IgD-negative memory B cell (primary cell): ENCODE measurements around the gene B3GNT4. TPM values are rescaled to one million over a fixed set of nuclear protein-coding genes. Genes with fewer than 3 reads are reported as not detected.

ENCODE experiments used
- H3K27ac Mint-ChIP-seq, 3 donors: one replicate each; pipeline ENCODE4 v1.8.0; 2020 to 2022; ENCODE audit warnings: mild to moderate bottlenecking in 3 of 3, mixed read lengths in 3 of 3, moderate library complexity in 1 of 3
- H3K27me3 Mint-ChIP-seq: one replicate; pipeline ENCODE4 v1.8.0; 2021; ENCODE audit warnings: mixed read lengths
- H3K36me3 Mint-ChIP-seq: one replicate; pipeline ENCODE4 v1.8.0; 2020; ENCODE audit warnings: mild to moderate bottlenecking, mixed read lengths
- H3K4me1 Mint-ChIP-seq, 3 donors: one replicate each; pipeline ENCODE4 v1.8.0; 2020 to 2022; ENCODE audit warnings: mixed read lengths in 3 of 3, mild to moderate bottlenecking in 1 of 3
- H3K4me3 Mint-ChIP-seq, 4 donors: one replicate each; pipeline ENCODE4 v1.8.0; 2020 to 2022; ENCODE audit warnings: mild to moderate bottlenecking in 4 of 4, mixed read lengths in 4 of 4, moderate library complexity in 3 of 4
- H3K9me3 Mint-ChIP-seq, 3 donors: one replicate each; pipeline ENCODE4 v1.8.0; 2020 to 2021; ENCODE audit warnings: mixed read lengths in 3 of 3, mild to moderate bottlenecking in 1 of 3
- polyA plus RNA-seq: library from polyadenylated mRNA; unstranded; fragments of 300-500 nt; fragmentation: Illumina TruSeq; gene quantifications from one replicate; pipeline ENCODE4 v1.2.3, GENCODE V29; 2021

Gene B3GNT4
- 0.29 TPM for polyA plus RNA-seq

GRCh38 chr12:122203301-122204166 is at the start of gene B3GNT4:
Gene B3GNT4, plus strand, starts transcription at chr12:122203709. Its CDS starts 910 bp downstream, at chr12:122204619.
- Mint-ChIP-seq H3K4me1 (peaks cover 4 to 9% (median 4%) of the 10 kb centered on the region in 3 donors), H3K27ac (peak within 1 kb of the TSS in 2 of 3 donors; percentile 60 to 77), H3K9me3 (no peaks in the 10 kb centered on the region), H3K4me3 (peak within 1 kb of the TSS; percentile 63 to 93 (median 83)), H3K36me3 (no peaks in the 10 kb centered on the region), H3K27me3 (peaks cover 27% of the 10 kb centered on the region)

GRCh38 chr12:122155705-122156104 is 47.8 kb upstream of the B3GNT4 start:
- H3K9me3 Mint-ChIP-seq: no peaks in the 10 kb centered on the region
- H3K27ac Mint-ChIP-seq: no peak overlapping the region
- H3K36me3 Mint-ChIP-seq: no peaks in the 10 kb centered on the region
- H3K4me3 Mint-ChIP-seq: no peak overlapping the region
- peaks cover 0 to 2% (median 2%) of the 10 kb centered on the region in 3 donors for H3K4me1 Mint-ChIP-seq
- H3K27me3 Mint-ChIP-seq: peaks cover 7% of the 10 kb centered on the region

- no peak overlapping the region for H3K4me3 Mint-ChIP-seq
These were observed 44.7 kb upstream of the B3GNT4 start for GRCh38 chr12:122158700-122159285.

GRCh38 chr12:122159882-122160281 is 43.6 kb upstream of the B3GNT4 start:
- Mint-ChIP-seq H3K4me3 (no peak overlapping the region), H3K27ac (no peak overlapping the region), H3K36me3 (no peaks in the 10 kb centered on the region), H3K9me3 (no peaks in the 10 kb centered on the region), H3K4me1 (no peaks in the 10 kb centered on the region), H3K27me3 (peaks cover 5% of the 10 kb centered on the region)

More at GRCh38 chr12:122158700-122159285, 44.7 kb upstream of the B3GNT4 start:
- Mint-ChIP-seq H3K27ac (no peak overlapping the region), H3K9me3 (no peaks in the 10 kb centered on the region), H3K27me3 (peaks cover 7% of the 10 kb centered on the region), H3K4me1 (peaks cover 0 to 2% (median 0%) of the 10 kb centered on the region in 3 donors), H3K36me3 (no peaks in the 10 kb centered on the region)

GRCh38 chr12:122160761-122161160 is 42.7 kb upstream of the B3GNT4 start:
- no peaks in the 10 kb centered on the region for H3K9me3 Mint-ChIP-seq
- H3K27ac Mint-ChIP-seq: peak overlapping the region in 1 of 3 donors; percentile 43
- peaks cover 8% of the 10 kb centered on the region for H3K27me3 Mint-ChIP-seq
- no peaks in the 10 kb centered on the region for H3K36me3 Mint-ChIP-seq
- H3K4me3 Mint-ChIP-seq: no peak overlapping the region
- H3K4me1 Mint-ChIP-seq: no peaks in the 10 kb centered on the region

- Mint-ChIP-seq H3K4me1 (peaks cover 0 to 3% (median 0%) of the 10 kb centered on the region in 3 donors), H3K27ac (no peak overlapping the region), H3K36me3 (no peaks in the 10 kb centered on the region), H3K9me3 (no peaks in the 10 kb centered on the region), H3K4me3 (peak overlapping the region in 1 of 4 donors; percentile 39), H3K27me3 (peaks cover 7% of the 10 kb centered on the region)
These were observed 41.8 kb upstream of the B3GNT4 start for GRCh38 chr12:122161682-122162081.

GRCh38 chr12:122162976-122163375 is 40.5 kb upstream of the B3GNT4 start:
- no peak overlapping the region for H3K27ac Mint-ChIP-seq
- H3K4me3 Mint-ChIP-seq: no peak overlapping the region
- peaks cover 0 to 10% (median 0%) of the 10 kb centered on the region in 3 donors for H3K4me1 Mint-ChIP-seq

GRCh38 chr12:122166422-122167349 is 36.8 kb upstream of the B3GNT4 start:
- H3K27ac Mint-ChIP-seq: no peak overlapping the region
- peaks cover 22% of the 10 kb centered on the region for H3K27me3 Mint-ChIP-seq
- H3K4me3 Mint-ChIP-seq: peak overlapping the region in 1 of 4 donors; percentile 68
- H3K4me1 Mint-ChIP-seq: peaks cover 0 to 10% (median 0%) of the 10 kb centered on the region in 3 donors
- H3K9me3 Mint-ChIP-seq: no peaks in the 10 kb centered on the region
- no peaks in the 10 kb centered on the region for H3K36me3 Mint-ChIP-seq

More at GRCh38 chr12:122162976-122163375, 40.5 kb upstream of the B3GNT4 start:
- Mint-ChIP-seq H3K9me3 (no peaks in the 10 kb centered on the region), H3K27me3 (peaks cover 15% of the 10 kb centered on the region), H3K36me3 (no peaks in the 10 kb centered on the region)

- Mint-ChIP-seq H3K27ac (no peak overlapping the region), H3K4me1 (peaks cover 0 to 10% (median 0%) of the 10 kb centered on the region in 3 donors), H3K4me3 (peak overlapping the region in 1 of 4 donors; percentile 41), H3K36me3 (no peaks in the 10 kb centered on the region), H3K27me3 (peaks cover 24% of the 10 kb centered on the region), H3K9me3 (no peaks in the 10 kb centered on the region)
These were observed 36.1 kb upstream of the B3GNT4 start for GRCh38 chr12:122167356-122167925.

GRCh38 chr12:122168492-122168891 is 35.0 kb upstream of the B3GNT4 start:
- Mint-ChIP-seq H3K9me3 (no peaks in the 10 kb centered on the region), H3K36me3 (no peaks in the 10 kb centered on the region), H3K4me1 (peaks cover 0 to 10% (median 0%) of the 10 kb centered on the region in 3 donors), H3K4me3 (no peak overlapping the region), H3K27ac (no peak overlapping the region), H3K27me3 (peaks cover 24% of the 10 kb centered on the region)

- Mint-ChIP-seq H3K4me3 (no peak overlapping the region), H3K4me1 (peaks cover 0 to 10% (median 0%) of the 10 kb centered on the region in 3 donors), H3K36me3 (no peaks in the 10 kb centered on the region), H3K9me3 (no peaks in the 10 kb centered on the region), H3K27ac (no peak overlapping the region), H3K27me3 (peaks cover 20% of the 10 kb centered on the region)
These were observed 32.1 kb upstream of the B3GNT4 start for GRCh38 chr12:122171399-122171798.

- Mint-ChIP-seq H3K9me3 (no peaks in the 10 kb centered on the region), H3K4me1 (peaks cover 0 to under 1% (median 0%) of the 10 kb centered on the region in 3 donors), H3K27ac (no peak overlapping the region), H3K27me3 (peaks cover 12% of the 10 kb centered on the region), H3K4me3 (no peak overlapping the region), H3K36me3 (no peaks in the 10 kb centered on the region)
These were observed 31.1 kb upstream of the B3GNT4 start for GRCh38 chr12:122172262-122172939.

GRCh38 chr12:122174155-122174845 is 29.2 kb upstream of the B3GNT4 start, which contains the start of gene IL31:
Gene IL31, minus strand, starts transcription at chr12:122174221. Its CDS starts 49 bp downstream, at chr12:122174172.
- no peaks in the 10 kb centered on the region for H3K4me1 Mint-ChIP-seq
- H3K9me3 Mint-ChIP-seq: no peaks in the 10 kb centered on the region
- peaks cover 2% of the 10 kb centered on the region for H3K36me3 Mint-ChIP-seq
- no peak within 1 kb of the TSS for H3K4me3 Mint-ChIP-seq
- H3K27ac Mint-ChIP-seq: no peak within 1 kb of the TSS
- peaks cover 7% of the 10 kb centered on the region for H3K27me3 Mint-ChIP-seq
